ENCODE data around the gene CPB1. TPM values are rescaled to one million over a fixed set of nuclear protein-coding genes. Genes with fewer than 3 reads are reported as not detected.

CPB1 gene
- total RNA-seq, 1 experiment from 2014 or later = not detected

- no peak overlapping the region for H3K4me3 Mint-ChIP-seq (ENCODE audit: unreplicated experiment)
- peaks cover 67% of the 10 kb centered on the region for H3K27me3 Mint-ChIP-seq (ENCODE audit: insufficient read depth, unreplicated experiment)
- no peak overlapping the region for H3K27ac Mint-ChIP-seq (ENCODE audit: low read depth, unreplicated experiment)
- POLR2A ChIA-PET = no interaction called here
- intact Hi-C loops (cut with micrococcal nuclease) = no loop called here
- no peaks in the 10 kb centered on the region for H3K4me1 Mint-ChIP-seq (ENCODE audit: insufficient read depth, unreplicated experiment)
- no peaks in the 10 kb centered on the region for H3K9me3 Mint-ChIP-seq (ENCODE audit: unreplicated experiment)
- TF ChIP-seq, protein P1, sequence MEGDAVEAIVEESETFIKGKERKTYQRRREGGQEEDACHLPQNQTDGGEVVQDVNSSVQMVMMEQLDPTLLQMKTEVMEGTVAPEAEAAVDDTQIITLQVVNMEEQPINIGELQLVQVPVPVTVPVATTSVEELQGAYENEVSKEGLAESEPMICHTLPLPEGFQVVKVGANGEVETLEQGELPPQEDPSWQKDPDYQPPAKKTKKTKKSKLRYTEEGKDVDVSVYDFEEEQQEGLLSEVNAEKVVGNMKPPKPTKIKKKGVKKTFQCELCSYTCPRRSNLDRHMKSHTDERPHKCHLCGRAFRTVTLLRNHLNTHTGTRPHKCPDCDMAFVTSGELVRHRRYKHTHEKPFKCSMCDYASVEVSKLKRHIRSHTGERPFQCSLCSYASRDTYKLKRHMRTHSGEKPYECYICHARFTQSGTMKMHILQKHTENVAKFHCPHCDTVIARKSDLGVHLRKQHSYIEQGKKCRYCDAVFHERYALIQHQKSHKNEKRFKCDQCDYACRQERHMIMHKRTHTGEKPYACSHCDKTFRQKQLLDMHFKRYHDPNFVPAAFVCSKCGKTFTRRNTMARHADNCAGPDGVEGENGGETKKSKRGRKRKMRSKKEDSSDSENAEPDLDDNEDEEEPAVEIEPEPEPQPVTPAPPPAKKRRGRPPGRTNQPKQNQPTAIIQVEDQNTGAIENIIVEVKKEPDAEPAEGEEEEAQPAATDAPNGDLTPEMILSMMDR (IDR thresholded peaks at IDR 0.05; ENCODE audit: unreplicated experiment) = no peak
- CTCF ChIA-PET = interaction anchor here (0.8 to 1.5 kb wide), 4 partner anchors 10 to 96 kb away, joined by 3 to 5 read pairs (median 4); no protein-coding TSS in a partner anchor
- no peak for DNase-seq (ENCODE audit: unreplicated experiment)
- no peaks in the 10 kb centered on the region for H3K36me3 Mint-ChIP-seq (ENCODE audit: insufficient read depth, unreplicated experiment)
- no TSS peak for BruUV-seq (replicated peaks)
These were observed 25.5 kb downstream of the CPB1 start for GRCh38 chr3:148853076-148853475.

DNA sequence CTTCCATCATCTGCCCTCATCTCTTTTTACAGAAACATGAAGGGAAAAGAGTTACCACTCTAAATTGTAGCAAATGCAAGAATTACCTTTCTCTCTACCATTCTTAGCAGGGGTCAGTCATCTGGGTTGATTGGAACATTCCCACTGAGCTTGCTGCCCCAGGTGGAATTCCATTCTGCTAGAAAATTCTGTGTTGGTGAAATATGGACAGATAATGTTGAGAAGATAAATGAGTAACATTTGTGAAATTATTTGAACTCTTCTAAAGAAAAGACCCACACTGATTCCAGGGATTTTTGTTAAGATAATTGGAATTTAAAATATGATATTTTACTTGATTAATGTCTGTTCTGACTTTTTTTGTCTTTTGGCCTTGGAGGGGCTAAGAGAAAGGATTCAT is 26.4 kb downstream of the CPB1 start:
- no peak overlapping the region for H3K27ac Mint-ChIP-seq (ENCODE audit: low read depth, unreplicated experiment)
- H3K9me3 Mint-ChIP-seq (ENCODE audit: unreplicated experiment) = no peaks in the 10 kb centered on the region
- ChIA-PET CTCF (interaction anchor here (0.6 to 1.5 kb wide), 7 partner anchors 11 to 133 kb away, joined by 3 to 12 read pairs (median 4); partner anchors contain the start of gene CPA3), POLR2A (interaction anchor here (0.8 kb wide), 1 partner anchor 481 kb away, joined by 3 read pairs; no protein-coding TSS in a partner anchor)
- no TSS peak for BruUV-seq (replicated peaks)
- intact Hi-C loops (cut with micrococcal nuclease) = no loop called here
- H3K27me3 Mint-ChIP-seq (ENCODE audit: insufficient read depth, unreplicated experiment) = peaks cover 71% of the 10 kb centered on the region
- DNase-seq (ENCODE audit: unreplicated experiment) = no peak
- H3K4me3 Mint-ChIP-seq (ENCODE audit: unreplicated experiment) = no peak overlapping the region
- H3K4me1 Mint-ChIP-seq (ENCODE audit: insufficient read depth, unreplicated experiment) = no peaks in the 10 kb centered on the region
- H3K36me3 Mint-ChIP-seq (ENCODE audit: insufficient read depth, unreplicated experiment) = no peaks in the 10 kb centered on the region
- TF ChIP-seq, protein P1 (IDR thresholded peaks at IDR 0.05; ENCODE audit: unreplicated experiment) = no peak

DNA sequence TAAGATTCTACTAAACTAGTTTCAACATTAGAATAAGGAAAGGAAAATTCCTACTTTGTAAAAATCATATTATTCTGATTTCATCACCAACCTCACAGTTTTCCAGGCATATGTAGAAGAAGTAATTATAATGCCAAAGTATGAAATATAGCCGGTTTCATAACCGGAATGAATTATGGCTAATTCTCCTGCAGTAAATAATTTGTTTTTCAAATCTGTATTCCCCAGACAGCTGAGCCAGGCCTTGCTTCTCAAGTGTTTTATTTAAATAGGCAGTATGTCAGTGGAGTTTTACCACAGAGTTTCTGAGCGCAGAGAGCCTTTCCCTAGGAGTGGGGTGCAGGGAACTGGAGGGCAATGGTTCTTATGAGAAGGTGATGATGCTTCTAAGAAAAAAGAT is 28.8 kb downstream of the CPB1 start:
- H3K4me3 Mint-ChIP-seq (ENCODE audit: unreplicated experiment) = no peak overlapping the region
- ChIA-PET POLR2A (no interaction called here), CTCF (interaction anchor here (11.3 kb wide), 1 partner anchor 90 kb away, joined by 296 read pairs; no protein-coding TSS in a partner anchor)
- TF ChIP-seq, protein P1 (IDR thresholded peaks at IDR 0.05; ENCODE audit: unreplicated experiment) = no peak
- intact Hi-C loops (cut with micrococcal nuclease) = no loop called here
- H3K9me3 Mint-ChIP-seq (ENCODE audit: unreplicated experiment) = no peaks in the 10 kb centered on the region
- no peak for DNase-seq (ENCODE audit: unreplicated experiment)
- no peaks in the 10 kb centered on the region for H3K36me3 Mint-ChIP-seq (ENCODE audit: insufficient read depth, unreplicated experiment)
- H3K27ac Mint-ChIP-seq (ENCODE audit: low read depth, unreplicated experiment) = no peak overlapping the region
- H3K4me1 Mint-ChIP-seq (ENCODE audit: insufficient read depth, unreplicated experiment) = no peaks in the 10 kb centered on the region
- H3K27me3 Mint-ChIP-seq (ENCODE audit: insufficient read depth, unreplicated experiment) = peaks cover 77% of the 10 kb centered on the region
- no TSS peak for BruUV-seq (replicated peaks)

- Mint-ChIP-seq H3K4me1 (ENCODE audit: insufficient read depth, unreplicated experiment) (no peaks in the 10 kb centered on the region), H3K4me3 (ENCODE audit: unreplicated experiment) (no peak overlapping the region), H3K9me3 (ENCODE audit: unreplicated experiment) (no peaks in the 10 kb centered on the region), H3K27ac (ENCODE audit: low read depth, unreplicated experiment) (no peak overlapping the region), H3K36me3 (ENCODE audit: insufficient read depth, unreplicated experiment) (no peaks in the 10 kb centered on the region), H3K27me3 (ENCODE audit: insufficient read depth, unreplicated experiment) (peaks cover 76% of the 10 kb centered on the region)
- POLR2A ChIA-PET = interaction anchor here (0.6 to 0.7 kb wide), 2 partner anchors 269 to 594 kb away, joined by 3 to 4 read pairs; no protein-coding TSS in a partner anchor
- no peak for DNase-seq (ENCODE audit: unreplicated experiment)
- TF ChIP-seq, protein P1 (IDR thresholded peaks at IDR 0.05; ENCODE audit: unreplicated experiment) = no peak
- intact Hi-C loops (cut with micrococcal nuclease) = no loop called here
- CTCF ChIA-PET = interaction anchor here (0.6 to 11.3 kb wide), 4 partner anchors 78 to 477 kb away, joined by 3 to 296 read pairs (median 4); no protein-coding TSS in a partner anchor
- BruUV-seq (replicated peaks) = no TSS peak
These were observed 29.7 kb downstream of the CPB1 start for GRCh38 chr3:148857316-148857715.
